ENCODE data around the gene EPHA4.
"Not testable (repeated sequence)": the region's sequence is repeated elsewhere in the genome, so short reads cannot be mapped to it uniquely, and the experiment has no call there.

Gene EPHA4

DNA sequence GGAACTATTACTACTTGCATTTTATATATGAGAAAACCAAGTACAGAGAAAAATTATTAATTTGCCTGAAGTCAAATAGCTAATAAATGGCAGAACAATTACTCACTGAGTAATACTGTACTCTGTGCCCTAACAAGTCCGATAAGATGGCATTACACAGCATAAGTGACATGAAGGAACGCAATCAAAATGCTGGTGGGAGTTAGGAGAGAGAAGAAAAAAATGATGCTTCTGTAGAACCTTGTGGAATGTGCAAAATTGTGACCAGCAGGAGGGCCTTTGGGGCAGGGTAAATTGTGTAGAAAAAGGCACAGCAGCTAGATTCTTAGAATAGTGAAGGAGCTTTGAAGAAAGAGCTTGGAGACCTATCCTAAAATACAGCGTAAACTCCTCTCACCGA, 32.9 kb downstream of the EPHA4 start:
- no peak for DNase-seq (ENCODE audit: low read depth)

GRCh38 chr2:221535824-221536223, 36.3 kb downstream of the EPHA4 start:
- no peak for DNase-seq (ENCODE audit: low read depth)

DNA sequence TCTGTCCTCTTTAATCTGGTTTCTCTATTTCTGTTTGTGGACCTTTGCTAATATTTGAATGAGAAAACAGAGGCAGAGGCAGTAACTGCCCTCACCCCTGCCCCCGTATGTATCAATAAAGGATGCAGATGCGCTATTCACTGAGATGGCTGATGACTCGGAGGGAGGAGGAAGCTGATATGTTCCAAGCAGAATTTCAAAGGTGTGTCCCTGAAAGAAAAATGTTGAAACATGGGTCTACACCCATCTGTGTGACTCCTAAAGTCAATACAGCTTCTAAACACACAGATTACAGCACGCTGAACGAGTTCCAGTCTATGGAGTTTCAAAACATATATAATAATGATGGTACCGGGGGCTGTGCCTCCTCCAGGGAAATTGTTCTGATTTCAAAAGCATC, 38.8 kb downstream of the EPHA4 start:
- no peak for DNase-seq (ENCODE audit: low read depth)

GRCh38 chr2:221532641-221533040, 39.5 kb downstream of the EPHA4 start:
- DNase-seq (ENCODE audit: low read depth) = no peak

DNA sequence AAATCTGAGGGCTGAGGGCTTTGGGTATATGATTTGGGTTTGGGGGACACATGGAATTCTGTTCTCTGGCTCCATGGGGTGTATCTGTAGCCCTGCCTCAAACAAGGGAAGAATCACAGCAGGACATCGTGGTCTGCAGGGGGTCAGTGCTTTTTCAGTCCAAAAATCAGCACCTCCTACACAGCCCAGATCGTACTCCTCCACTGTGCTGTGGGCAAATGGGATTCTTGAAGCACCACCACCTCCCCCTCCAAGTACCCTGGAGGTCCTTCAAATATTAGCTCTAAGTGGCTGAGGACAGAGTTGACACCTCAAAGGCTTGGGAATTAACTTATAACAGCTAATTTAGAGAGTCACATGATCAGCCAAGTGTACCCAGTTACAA, 41.5 kb downstream of the EPHA4 start:
- DNase-seq (ENCODE audit: low read depth) = no peak

GRCh38 chr2:221529943-221530652, 42.0 kb downstream of the EPHA4 start:
- no peak for DNase-seq (ENCODE audit: low read depth)

- DNase-seq (ENCODE audit: low read depth) = no peak
Observed at GRCh38 chr2:221529177-221529942, 42.7 kb downstream of the EPHA4 start.

DNA sequence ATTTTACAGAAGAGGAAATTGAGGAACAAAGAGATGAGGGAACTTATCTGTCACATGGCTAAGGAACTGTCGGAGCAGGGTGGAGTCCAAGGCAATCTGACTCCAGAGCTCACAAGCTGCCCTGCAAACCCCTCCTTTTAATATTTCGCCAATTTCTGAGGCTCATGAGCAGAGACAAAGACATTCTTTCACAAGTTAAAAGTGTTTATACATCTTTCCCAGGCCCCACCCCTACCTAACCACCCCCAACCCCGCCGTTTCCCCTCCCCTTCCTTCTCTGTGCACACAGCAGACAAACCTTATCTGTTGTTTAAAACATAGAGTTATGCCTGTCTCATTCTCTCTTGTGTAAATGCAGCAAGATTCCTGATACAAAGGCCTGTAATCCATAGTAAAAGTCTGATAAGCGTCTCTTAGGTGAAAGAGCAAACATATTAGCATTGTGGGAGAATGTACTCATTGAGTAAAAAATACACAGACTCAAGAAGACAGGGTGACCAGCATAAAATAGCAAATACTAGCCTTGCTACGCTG, 44.3 kb downstream of the EPHA4 start:
- peak; percentile 26 for DNase-seq (ENCODE audit: low read depth)

DNA sequence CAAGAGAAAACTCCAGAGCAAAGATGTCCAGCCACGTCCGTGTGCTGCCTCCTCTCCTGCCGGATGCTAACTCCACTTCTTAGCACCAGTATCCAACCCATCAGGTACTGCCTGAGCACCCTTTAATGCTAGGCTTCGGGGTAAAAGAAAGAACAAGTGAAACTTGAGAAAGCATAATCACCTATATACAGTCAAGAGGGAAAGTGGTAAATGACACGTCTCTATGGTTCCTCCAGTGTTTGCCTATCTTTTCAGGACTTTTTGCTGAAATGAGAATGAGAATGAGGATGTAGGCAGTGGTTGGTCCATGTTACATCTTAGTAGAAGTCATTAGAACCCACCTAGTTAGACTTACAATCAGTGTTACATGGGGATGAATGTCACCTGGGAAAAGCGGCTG, 47.9 kb downstream of the EPHA4 start:
- no peak for DNase-seq (ENCODE audit: low read depth)

DNA sequence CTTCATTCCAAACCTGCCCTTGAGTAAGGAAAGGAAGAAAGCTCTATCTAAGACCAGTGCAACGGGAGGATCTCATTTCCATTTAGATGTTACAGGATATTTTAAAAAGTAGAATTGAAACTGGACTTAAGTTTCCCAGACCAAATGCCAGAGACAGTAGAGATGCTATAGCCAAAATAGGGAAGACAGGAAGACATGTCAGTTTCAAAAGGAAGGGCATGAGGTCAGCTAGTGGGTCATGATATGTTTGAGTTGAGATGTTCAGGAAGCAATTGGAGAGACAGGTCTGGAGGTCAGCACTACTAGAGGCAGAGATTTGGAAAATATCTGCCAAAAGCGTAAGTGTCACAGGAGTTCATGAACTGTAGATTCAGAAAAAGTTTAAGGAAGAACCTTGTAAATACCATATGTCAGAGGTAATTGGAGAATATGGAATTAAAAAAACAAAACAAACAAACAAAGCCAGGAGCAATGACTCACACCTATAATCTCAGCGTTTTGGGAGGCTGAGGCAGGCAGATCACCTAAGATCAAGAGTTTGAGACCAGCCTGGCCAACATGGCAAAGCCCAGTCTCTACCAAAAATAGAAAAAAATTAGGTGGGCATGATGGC, 50.8 kb downstream of the EPHA4 start:
- DNase-seq (ENCODE audit: low read depth) = no peak

DNA sequence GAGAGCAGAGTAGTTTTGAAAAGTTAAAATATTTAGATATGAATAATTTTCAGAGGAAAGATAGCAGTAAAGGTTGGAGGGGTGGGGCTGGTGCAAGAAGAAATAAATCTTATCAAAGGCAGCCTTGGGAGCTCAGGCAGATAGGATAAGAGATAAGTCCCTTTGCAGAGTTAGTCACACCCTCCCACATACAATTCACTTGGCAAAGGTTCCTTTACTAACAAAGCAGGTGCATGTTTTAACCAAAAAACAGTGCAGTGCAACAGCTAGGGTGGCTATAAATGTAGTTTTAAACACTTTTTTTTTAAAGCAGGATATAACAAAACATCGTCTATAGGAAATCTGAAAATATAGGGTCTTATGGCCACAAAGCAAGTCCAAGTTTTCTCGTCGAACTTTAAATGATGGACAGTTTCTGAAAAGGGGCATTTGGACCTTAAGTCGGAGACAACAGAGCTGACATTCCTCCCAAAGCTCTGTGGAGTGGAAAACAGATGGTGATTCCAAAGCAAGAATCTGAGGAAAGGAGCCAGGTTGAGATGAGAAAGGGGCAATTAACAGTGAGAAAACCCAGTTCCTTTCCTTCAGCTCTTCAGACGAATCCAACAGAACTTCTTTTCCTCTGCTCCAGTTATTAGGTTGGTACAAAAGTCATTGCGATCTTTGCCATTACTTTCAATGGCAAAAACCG, 53.0 kb downstream of the EPHA4 start:
- DNase-seq (ENCODE audit: low read depth) = no peak

- peak; percentile 40 for DNase-seq (ENCODE audit: low read depth)
Observed at GRCh38 chr2:221518201-221518934, 53.7 kb downstream of the EPHA4 start.

DNA sequence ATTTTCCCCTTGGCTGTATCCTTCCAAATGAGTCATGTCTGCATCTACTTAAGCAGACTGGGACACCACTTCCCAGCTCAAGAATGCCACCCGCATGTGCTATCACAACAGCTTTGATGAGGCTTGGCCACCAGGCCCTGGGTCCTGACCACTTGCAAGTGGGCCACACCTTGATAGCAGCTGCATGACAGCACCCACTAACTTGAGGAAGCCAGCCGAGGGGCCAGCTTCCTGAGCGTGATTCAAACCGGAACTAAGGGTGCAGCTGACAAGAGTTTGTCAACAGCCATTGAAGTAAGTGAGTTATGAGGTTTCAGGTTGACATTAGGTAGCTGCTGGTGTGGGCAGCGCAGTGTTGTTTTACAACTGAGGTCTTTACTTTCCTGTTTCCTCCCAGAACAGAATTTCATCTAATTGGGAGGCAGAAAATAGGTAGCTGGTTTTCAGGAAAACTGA, 54.4 kb downstream of the EPHA4 start:
- DNase-seq (ENCODE audit: low read depth) = peak; percentile 67

GRCh38 chr2:221517146-221517695, 54.9 kb downstream of the EPHA4 start:
- DNase-seq (ENCODE audit: low read depth) = no peak

- DNase-seq (ENCODE audit: low read depth) = no peak
Observed at GRCh38 chr2:221515864-221516263, 56.2 kb downstream of the EPHA4 start.

DNA sequence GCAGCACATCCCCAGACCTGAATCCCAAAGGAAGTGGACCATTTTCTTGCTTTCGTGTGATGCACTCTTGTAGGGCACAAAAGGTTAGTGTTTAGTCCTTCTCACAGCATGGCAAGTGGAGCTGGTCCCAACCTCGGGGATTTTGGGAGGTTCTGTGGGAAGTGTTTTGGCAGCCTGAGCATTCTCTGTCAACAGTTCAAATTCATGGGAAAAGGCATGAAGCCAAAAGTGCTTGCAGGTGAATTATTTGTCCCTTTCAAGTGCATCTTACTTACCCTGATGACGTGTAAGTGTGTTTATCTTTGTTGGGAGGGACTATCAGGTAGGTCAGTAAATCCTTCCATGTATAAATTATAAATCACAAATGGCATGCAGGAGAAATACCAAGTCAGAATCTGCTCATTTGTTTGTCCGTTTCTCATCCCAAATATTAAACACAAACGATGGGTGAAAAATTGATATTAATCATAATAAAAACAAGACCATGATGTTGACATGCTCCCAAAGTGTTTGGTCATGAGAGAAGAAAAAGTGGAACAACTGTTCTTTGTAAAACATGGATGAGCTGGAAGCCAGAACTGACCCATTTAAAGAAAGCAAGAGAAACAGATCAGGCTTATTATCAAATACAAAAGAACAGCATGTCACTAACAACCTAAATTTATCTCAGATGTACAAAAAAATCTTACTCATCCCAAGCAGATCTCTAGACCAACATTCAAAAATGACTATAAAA, 57.6 kb downstream of the EPHA4 start:
- no peak for DNase-seq (ENCODE audit: low read depth)

- DNase-seq (ENCODE audit: low read depth) = no peak
Observed at GRCh38 chr2:221513232-221513631, 58.9 kb downstream of the EPHA4 start.

GRCh38 chr2:221511325-221511724, 60.8 kb downstream of the EPHA4 start:
- DNase-seq (ENCODE audit: low read depth) = not testable (repeated sequence)

DNA sequence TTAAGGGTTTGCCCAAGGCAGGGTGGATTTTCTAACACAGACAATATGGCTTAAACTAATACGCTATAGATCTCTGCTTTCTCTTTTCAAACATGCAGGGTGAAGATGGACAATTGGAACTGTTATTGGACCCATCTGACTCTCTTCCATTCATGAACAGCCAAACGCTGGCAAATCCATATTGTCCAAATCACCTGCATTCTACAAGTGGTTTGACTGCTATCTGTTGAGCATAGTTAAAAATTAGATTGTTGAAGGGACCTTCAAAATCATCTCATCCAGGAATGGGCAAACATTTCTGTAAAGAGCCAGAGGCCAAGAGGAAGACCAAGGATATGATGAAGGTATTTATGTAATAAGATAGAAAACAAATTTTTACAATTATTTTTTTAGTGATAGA, 65.6 kb downstream of the EPHA4 start:
- DNase-seq (ENCODE audit: low read depth) = no peak

DNA sequence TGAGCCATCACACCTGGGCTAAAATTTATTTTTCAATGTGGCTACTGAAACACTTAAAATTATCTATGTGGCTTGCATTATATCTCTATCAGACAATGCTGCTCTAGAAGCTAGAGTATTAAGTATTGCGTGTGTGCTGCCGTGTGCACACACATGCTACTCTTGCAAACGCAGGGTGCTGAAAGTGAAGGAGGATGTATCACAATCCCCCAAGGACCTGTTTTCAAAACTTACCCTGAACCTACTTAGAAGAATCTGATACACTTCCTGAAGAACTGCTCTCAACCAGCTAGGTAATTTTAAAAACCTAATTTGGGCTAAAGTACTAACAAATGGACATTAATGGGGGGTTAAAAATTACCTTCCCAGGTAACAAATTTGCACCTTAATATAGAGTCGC, 66.5 kb downstream of the EPHA4 start:
- no peak for DNase-seq (ENCODE audit: low read depth)

Measured in T follicular helper cell (primary cell).